ENCODE results near the gene CACNA1E.
A peak's percentile ranks its signal among the peaks of the same experiment; 100 is the strongest.

The CACNA1E gene

GRCh38 chr1:181632492-181632891, 149.2 kb downstream of the CACNA1E start:
- no peak for DNase-seq (ENCODE audit: low read depth, low spot score)

- no peak for DNase-seq (ENCODE audit: low read depth, low spot score)
Measured at GRCh38 chr1:181632960-181633359, 149.6 kb downstream of the CACNA1E start.

- DNase-seq (ENCODE audit: low read depth, low spot score) = no peak
Measured at GRCh38 chr1:181635110-181635509, 151.8 kb downstream of the CACNA1E start.

- DNase-seq (ENCODE audit: low read depth, low spot score) = no peak
Measured at GRCh38 chr1:181637998-181638397, 154.7 kb downstream of the CACNA1E start.

GRCh38 chr1:181640956-181641355, 157.6 kb downstream of the CACNA1E start:
- no peak for DNase-seq (ENCODE audit: low read depth, low spot score)

GRCh38 chr1:181643631-181644030, 160.3 kb downstream of the CACNA1E start:
- no peak for DNase-seq (ENCODE audit: low read depth, low spot score)

- DNase-seq (ENCODE audit: low read depth, low spot score) = no peak
Measured at GRCh38 chr1:181645171-181645570, 161.9 kb downstream of the CACNA1E start.

GRCh38 chr1:181646710-181647109, 163.4 kb downstream of the CACNA1E start:
- no peak for DNase-seq (ENCODE audit: low read depth, low spot score)

- DNase-seq (ENCODE audit: low read depth, low spot score) = no peak
Measured at GRCh38 chr1:181647314-181648035, 164.2 kb downstream of the CACNA1E start.

GRCh38 chr1:181651276-181651675, 168.0 kb downstream of the CACNA1E start:
- DNase-seq (ENCODE audit: low read depth, low spot score) = no peak

GRCh38 chr1:181655756-181656155, 172.4 kb downstream of the CACNA1E start:
- no peak for DNase-seq (ENCODE audit: low read depth, low spot score)

GRCh38 chr1:181656491-181656890, 173.2 kb downstream of the CACNA1E start:
- DNase-seq (ENCODE audit: low read depth, low spot score) = no peak

- DNase-seq (ENCODE audit: low read depth, low spot score) = no peak
Measured at GRCh38 chr1:181658581-181658980, 175.3 kb downstream of the CACNA1E start.

- DNase-seq (ENCODE audit: low read depth, low spot score) = no peak
Measured at GRCh38 chr1:181659321-181659957, 176.1 kb downstream of the CACNA1E start.

- DNase-seq (ENCODE audit: low read depth, low spot score) = no peak
Measured at GRCh38 chr1:181660621-181661020, 177.3 kb downstream of the CACNA1E start.

- no peak for DNase-seq (ENCODE audit: low read depth, low spot score)
Measured at GRCh38 chr1:181661569-181661968, 178.3 kb downstream of the CACNA1E start.

- peak; percentile 4 for DNase-seq (ENCODE audit: low read depth, low spot score)
Measured at GRCh38 chr1:181662606-181663005, 179.3 kb downstream of the CACNA1E start.

GRCh38 chr1:181664543-181664942, 181.2 kb downstream of the CACNA1E start:
- no peak for DNase-seq (ENCODE audit: low read depth, low spot score)

- no peak for DNase-seq (ENCODE audit: low read depth, low spot score)
Measured at GRCh38 chr1:181669246-181669645, 185.9 kb downstream of the CACNA1E start.

GRCh38 chr1:181674617-181675016, 191.3 kb downstream of the CACNA1E start:
- DNase-seq (ENCODE audit: low read depth, low spot score) = no peak

GRCh38 chr1:181675091-181675917, 192.0 kb downstream of the CACNA1E start:
- peak; percentile 12 for DNase-seq (ENCODE audit: low read depth, low spot score)

GRCh38 chr1:181675918-181676190, 192.5 kb downstream of the CACNA1E start:
- DNase-seq (ENCODE audit: low read depth, low spot score) = no peak

- peak; percentile 7 for DNase-seq (ENCODE audit: low read depth, low spot score)
Measured at GRCh38 chr1:181676269-181676668, 193.0 kb downstream of the CACNA1E start.
